Stomach (tissue), 9 donors: ENCODE results near the gene PRRT2. TPM values are rescaled to one million over a fixed set of nuclear protein-coding genes. Genes with fewer than 3 reads are reported as not detected.
"Not testable (repeated sequence)": the region's sequence is repeated elsewhere in the genome, so short reads cannot be mapped to it uniquely, and the experiment has no call there.

Source experiments
- DNase-seq, 2 donors: peaks; one replicate each; pipeline versions ENCODE4 v3.0.0 to v3.0.0-alpha.2; 2013 to 2019
- H3K27ac ChIP-seq, 5 donors: fragments of 200-600 bp in 4 of 5; sonication (generic) in 4 of 5; one replicate each; pipeline ENCODE4 v1.5.1; 2013 to 2019; ENCODE audit warnings: mild to moderate bottlenecking in 1 of 5, moderate library complexity in 1 of 5
- H3K27me3 ChIP-seq, 3 donors: fragments of 200-600 bp; sonication (generic); one replicate each; pipeline ENCODE4 v1.5.1; 2017 to 2019; ENCODE audit warnings: mixed run types in 1 of 3
- H3K36me3 ChIP-seq, 4 donors: fragments of 200-600 bp; sonication (generic); 1 replicate in 3 of 4; 2 replicates in 1 of 4; pipeline ENCODE4 v1.5.1; 2016 to 2019
- H3K4me1 ChIP-seq, 4 donors: fragments of 200-600 bp; sonication (generic); one replicate each; pipeline ENCODE4 v1.5.1; 2016 to 2019
- H3K4me3 ChIP-seq, 4 donors: fragments of 200-600 bp; sonication (generic) in 3 of 4; one replicate each; pipeline ENCODE4 v1.5.1; 2016 to 2019; ENCODE audit warnings: mild to moderate bottlenecking in 1 of 4
- H3K9me3 ChIP-seq, 4 donors: fragments of 200-600 bp; sonication (generic); one replicate each; pipeline ENCODE4 v1.5.1; 2016 to 2019
- EP300 ChIP-seq: sonication (generic); formaldehyde crosslinking; IDR thresholded peaks from one replicate; pipeline ENCODE4 v1.6.1; 2017; ENCODE audit warnings: antibody characterized with exemption
- POLR2A ChIP-seq, 4 donors: fragments of 450-650 bp; IDR thresholded peaks; one replicate each; pipeline ENCODE4 v1.6.1; 2016; ENCODE audit warnings: antibody characterized with exemption in 4 of 4, control low read depth in 2 of 4, mild to moderate bottlenecking in 1 of 4, moderate library complexity in 1 of 4
- POLR2AphosphoS5 ChIP-seq, 3 donors: sonication (generic); formaldehyde crosslinking; IDR thresholded peaks; one replicate each; pipeline ENCODE4 v1.6.1; 2016; ENCODE audit warnings: antibody characterized with exemption in 3 of 3
- WGBS, 5 donors: extraction: QIAGEN DNeasy Blood & Tissue Kit in 3 of 5; methylation state at CpG; one replicate each; pipeline versions ENCODE4 v1.1.5 to v1.1.7; 2013 to 2018; 5-methylcytosine and 5-hydroxymethylcytosine counted together
- intact Hi-C: fragments of 100-400 bp; cut with DNase I; formaldehyde crosslinking; loops from one replicate; pipeline ENCODE4 v1.15.1; 2023; ENCODE audit warnings: low total_unique reads
- polyA plus RNA-seq, 3 donors: library from polyadenylated mRNA; stranded (reverse); fragments of 200-250 nt; gene quantifications; one replicate each; pipeline ENCODE4 v1.2.3, GENCODE V29; 2013
- total RNA-seq, 5 donors: library from RNA; depleted of rRNA; stranded (reverse); fragments of >200 nt; gene quantifications; one replicate each; pipeline versions ENCODE4 v1.1.0 to v1.2.3, GENCODE V29; 2014 to 2016
- TF ChIP-seq, protein P1 (sequence below), 7 experiments: fragments of 450-650 bp in 4 of 7; fragments of 200-600 bp in 3 of 7; sonication (generic) in 3 of 7; IDR thresholded peaks; one replicate each; pipeline ENCODE4 v1.5.1; 2016 to 2019; ENCODE audit warnings: antibody characterized with exemption in 7 of 7, control low read depth in 2 of 7, mild to moderate bottlenecking in 1 of 7
- donor health status: healthy with polysubstance abuse.
- donor health status: Bipolar disorder and iron deficiency.
- donor health status: healthy.

The PRRT2 gene
- total and polyA plus RNA-seq, 8 donors: 0.62 to 17.4 (median 4.0) TPM; not detected in 3

DNA sequence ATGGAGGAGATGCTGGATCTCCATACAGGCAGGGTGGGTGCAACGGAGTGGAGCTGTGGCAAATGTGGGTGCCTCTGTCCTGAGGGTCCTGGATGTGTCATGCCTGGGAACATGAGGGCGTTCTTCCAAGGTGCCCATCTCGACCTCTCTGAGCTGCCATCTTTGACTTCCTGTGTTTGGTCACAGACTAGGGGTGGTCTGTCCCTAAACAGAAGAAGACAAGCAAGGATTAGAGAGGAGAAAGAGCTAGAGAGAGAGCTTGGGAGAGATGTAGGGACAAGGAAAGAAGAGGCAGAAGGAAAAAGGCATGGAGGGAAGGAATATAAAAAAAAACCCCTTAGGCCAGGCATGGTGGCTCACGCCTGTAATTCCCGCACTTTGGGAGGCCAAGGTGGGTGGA is 37.3 kb upstream of the PRRT2 start:
- H3K4me1 ChIP-seq: no peaks in the 10 kb centered on the region
- H3K4me3 ChIP-seq: no peak overlapping the region
- H3K9me3 ChIP-seq: no peaks in the 10 kb centered on the region
- DNase-seq: no peak
- no peak overlapping the region for H3K27ac ChIP-seq
- intact Hi-C loops: loop anchor here (5.0 kb wide), 1 partner anchor 47 kb away; no protein-coding TSS in a partner anchor
- peaks cover 0 to 7% (median 0%) of the 10 kb centered on the region in 3 donors for H3K27me3 ChIP-seq
- TF ChIP-seq EP300 (no peak), POLR2A (IDR thresholded peaks at IDR 0.05) (no peak), POLR2AphosphoS5 (IDR thresholded peaks at IDR 0.05) (no peak)
- TF ChIP-seq, protein P1, sequence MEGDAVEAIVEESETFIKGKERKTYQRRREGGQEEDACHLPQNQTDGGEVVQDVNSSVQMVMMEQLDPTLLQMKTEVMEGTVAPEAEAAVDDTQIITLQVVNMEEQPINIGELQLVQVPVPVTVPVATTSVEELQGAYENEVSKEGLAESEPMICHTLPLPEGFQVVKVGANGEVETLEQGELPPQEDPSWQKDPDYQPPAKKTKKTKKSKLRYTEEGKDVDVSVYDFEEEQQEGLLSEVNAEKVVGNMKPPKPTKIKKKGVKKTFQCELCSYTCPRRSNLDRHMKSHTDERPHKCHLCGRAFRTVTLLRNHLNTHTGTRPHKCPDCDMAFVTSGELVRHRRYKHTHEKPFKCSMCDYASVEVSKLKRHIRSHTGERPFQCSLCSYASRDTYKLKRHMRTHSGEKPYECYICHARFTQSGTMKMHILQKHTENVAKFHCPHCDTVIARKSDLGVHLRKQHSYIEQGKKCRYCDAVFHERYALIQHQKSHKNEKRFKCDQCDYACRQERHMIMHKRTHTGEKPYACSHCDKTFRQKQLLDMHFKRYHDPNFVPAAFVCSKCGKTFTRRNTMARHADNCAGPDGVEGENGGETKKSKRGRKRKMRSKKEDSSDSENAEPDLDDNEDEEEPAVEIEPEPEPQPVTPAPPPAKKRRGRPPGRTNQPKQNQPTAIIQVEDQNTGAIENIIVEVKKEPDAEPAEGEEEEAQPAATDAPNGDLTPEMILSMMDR (IDR thresholded peaks at IDR 0.05): no peak
- no peaks in the 10 kb centered on the region for H3K36me3 ChIP-seq
- WGBS, 5 donors: 88 to 94% (median 91%) methylated on average over 5 of the region's 5 CpGs

- 71 to 80% (median 75%) methylated on average over 4 of the region's 4 CpGs for WGBS, 5 donors
- H3K27ac ChIP-seq: no peak overlapping the region
- no peaks in the 10 kb centered on the region for H3K4me1 ChIP-seq
Measured at GRCh38 chr16:29775742-29776408, 36.1 kb upstream of the PRRT2 start.

DNA sequence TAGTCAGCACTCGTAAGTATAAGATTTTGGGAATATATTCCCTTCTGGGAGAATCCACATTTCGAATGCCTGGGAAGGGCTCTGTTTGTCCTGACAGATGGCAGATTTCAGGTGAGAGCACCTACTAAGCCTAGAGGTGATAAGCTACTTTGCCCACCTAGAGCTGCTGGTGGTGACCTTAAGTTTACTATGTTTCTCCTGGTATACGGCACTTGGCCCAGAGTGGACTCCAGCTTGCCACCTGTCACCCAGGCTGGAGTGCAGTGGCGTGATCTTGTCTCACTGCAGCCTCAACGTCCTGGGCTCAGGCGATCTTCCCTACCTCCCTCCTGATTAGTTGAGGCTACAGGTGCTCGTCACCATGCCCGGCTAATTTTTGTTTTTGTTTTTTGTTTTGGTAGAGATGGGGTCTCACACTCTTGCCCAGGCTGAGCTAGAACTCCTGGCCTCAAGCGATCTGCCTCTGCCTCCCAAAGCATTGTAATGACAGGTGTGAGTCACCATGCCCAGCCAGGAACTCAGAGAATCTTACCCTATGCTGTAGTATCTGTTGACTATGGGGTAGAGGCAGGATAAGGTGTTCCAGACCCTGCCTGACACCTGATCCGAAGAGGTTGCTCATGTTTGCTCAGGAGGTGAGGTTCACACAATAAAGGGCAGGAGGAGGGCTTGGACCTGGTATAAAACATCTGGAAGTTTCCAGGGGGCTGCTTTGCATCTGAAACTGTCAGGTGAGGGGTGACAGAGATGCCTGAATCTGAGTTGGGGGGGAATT is 34.2 kb upstream of the PRRT2 start, which contains the start of gene ZG16:
Gene ZG16 (plus strand): TSS at position 681 of the 775 bp plus-strand sequence. CDS start 1,011 bp downstream, outside the sequence.
- 74 to 85% (median 77%) methylated on average over 9 to 10 of the region's 10 CpGs for WGBS, 5 donors
- H3K4me3 ChIP-seq: no peak within 1 kb of the TSS
- no peak within 1 kb of the TSS for H3K27ac ChIP-seq
- no peaks in the 10 kb centered on the region for H3K9me3 ChIP-seq
- peaks cover 0 to 14% (median 0%) of the 10 kb centered on the region in 3 donors for H3K27me3 ChIP-seq
- intact Hi-C loops: loop anchor here (5.0 kb wide), 1 partner anchor 50 kb away; no protein-coding TSS in a partner anchor
- H3K4me1 ChIP-seq: no peaks in the 10 kb centered on the region
- TF ChIP-seq, protein P1 (IDR thresholded peaks at IDR 0.05): no peak
- TF ChIP-seq POLR2A (IDR thresholded peaks at IDR 0.05) (no peak), POLR2AphosphoS5 (IDR thresholded peaks at IDR 0.05) (no peak), EP300 (no peak)
- no peak for DNase-seq
- no peaks in the 10 kb centered on the region for H3K36me3 ChIP-seq

More at GRCh38 chr16:29775742-29776408, 36.1 kb upstream of the PRRT2 start:
- H3K4me3 ChIP-seq: no peak overlapping the region
- TF ChIP-seq POLR2AphosphoS5 (IDR thresholded peaks at IDR 0.05): no peak
- TF ChIP-seq POLR2A (IDR thresholded peaks at IDR 0.05): no peak
- TF ChIP-seq, protein P1 (IDR thresholded peaks at IDR 0.05): no peak
- TF ChIP-seq EP300: no peak
- H3K36me3 ChIP-seq: no peaks in the 10 kb centered on the region
- no peaks in the 10 kb centered on the region for H3K9me3 ChIP-seq
- DNase-seq: peak in 1 of 2 donors; percentile 27
- intact Hi-C loops: loop anchor here (5.0 kb wide), 1 partner anchor 49 kb away; no protein-coding TSS in a partner anchor
- peaks cover 0 to 14% (median 0%) of the 10 kb centered on the region in 3 donors for H3K27me3 ChIP-seq

GRCh38 chr16:29779474-29779873 is 32.5 kb upstream of the PRRT2 start:
- H3K27ac ChIP-seq: no peak overlapping the region
- H3K4me3 ChIP-seq: no peak overlapping the region
- no peaks in the 10 kb centered on the region for H3K36me3 ChIP-seq
- TF ChIP-seq POLR2A (IDR thresholded peaks at IDR 0.05) (no peak), POLR2AphosphoS5 (IDR thresholded peaks at IDR 0.05) (no peak), EP300 (no peak)
- TF ChIP-seq, protein P1 (IDR thresholded peaks at IDR 0.05): no peak
- DNase-seq: no peak
- 35 to 62% (median 51%) methylated on average over 10 of the region's 10 CpGs for WGBS, 5 donors
- no peaks in the 10 kb centered on the region for H3K4me1 ChIP-seq
- H3K27me3 ChIP-seq: peaks cover 0 to 14% (median 0%) of the 10 kb centered on the region in 3 donors
- intact Hi-C loops: loop anchor here (5.0 kb wide), 1 partner anchor 52 kb away; no protein-coding TSS in a partner anchor
- H3K9me3 ChIP-seq: no peaks in the 10 kb centered on the region

- H3K27ac ChIP-seq, intact Hi-C loops: not testable (repeated sequence)
- H3K27me3 ChIP-seq: peaks cover 0 to 14% (median 0%) of the 10 kb centered on the region in 3 donors
Measured at GRCh38 chr16:29783094-29783953, 28.7 kb upstream of the PRRT2 start.

More at GRCh38 chr16:29783094-29783953, 28.7 kb upstream of the PRRT2 start:
- not testable (repeated sequence) for H3K9me3 ChIP-seq, H3K36me3 ChIP-seq, H3K4me3 ChIP-seq, DNase-seq
- WGBS, 5 donors: 59 to 65% (median 63%) methylated on average over 13 of the region's 13 CpGs
- peaks cover 0 to 11% (median 10%) of the 10 kb centered on the region in 4 donors for H3K4me1 ChIP-seq
